NCI-H1417 treated with DMSO at 0.1 percent for 48 hours (cell line): ENCODE data around the gene ATP13A2.
A peak's percentile ranks its signal among the peaks of the same experiment; 100 is the strongest.

Experiments
- DNase-seq: peaks from one replicate; lab custom pipeline; 2025; lab: John Stamatoyannopoulos, UW

ATP13A2 gene, protein sequence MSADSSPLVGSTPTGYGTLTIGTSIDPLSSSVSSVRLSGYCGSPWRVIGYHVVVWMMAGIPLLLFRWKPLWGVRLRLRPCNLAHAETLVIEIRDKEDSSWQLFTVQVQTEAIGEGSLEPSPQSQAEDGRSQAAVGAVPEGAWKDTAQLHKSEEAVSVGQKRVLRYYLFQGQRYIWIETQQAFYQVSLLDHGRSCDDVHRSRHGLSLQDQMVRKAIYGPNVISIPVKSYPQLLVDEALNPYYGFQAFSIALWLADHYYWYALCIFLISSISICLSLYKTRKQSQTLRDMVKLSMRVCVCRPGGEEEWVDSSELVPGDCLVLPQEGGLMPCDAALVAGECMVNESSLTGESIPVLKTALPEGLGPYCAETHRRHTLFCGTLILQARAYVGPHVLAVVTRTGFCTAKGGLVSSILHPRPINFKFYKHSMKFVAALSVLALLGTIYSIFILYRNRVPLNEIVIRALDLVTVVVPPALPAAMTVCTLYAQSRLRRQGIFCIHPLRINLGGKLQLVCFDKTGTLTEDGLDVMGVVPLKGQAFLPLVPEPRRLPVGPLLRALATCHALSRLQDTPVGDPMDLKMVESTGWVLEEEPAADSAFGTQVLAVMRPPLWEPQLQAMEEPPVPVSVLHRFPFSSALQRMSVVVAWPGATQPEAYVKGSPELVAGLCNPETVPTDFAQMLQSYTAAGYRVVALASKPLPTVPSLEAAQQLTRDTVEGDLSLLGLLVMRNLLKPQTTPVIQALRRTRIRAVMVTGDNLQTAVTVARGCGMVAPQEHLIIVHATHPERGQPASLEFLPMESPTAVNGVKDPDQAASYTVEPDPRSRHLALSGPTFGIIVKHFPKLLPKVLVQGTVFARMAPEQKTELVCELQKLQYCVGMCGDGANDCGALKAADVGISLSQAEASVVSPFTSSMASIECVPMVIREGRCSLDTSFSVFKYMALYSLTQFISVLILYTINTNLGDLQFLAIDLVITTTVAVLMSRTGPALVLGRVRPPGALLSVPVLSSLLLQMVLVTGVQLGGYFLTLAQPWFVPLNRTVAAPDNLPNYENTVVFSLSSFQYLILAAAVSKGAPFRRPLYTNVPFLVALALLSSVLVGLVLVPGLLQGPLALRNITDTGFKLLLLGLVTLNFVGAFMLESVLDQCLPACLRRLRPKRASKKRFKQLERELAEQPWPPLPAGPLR

GRCh38 chr1:17011439-17012307 is at the start of gene ATP13A2:
Gene ATP13A2 (minus strand): TSS chr1:17011928. CDS start chr1:17011738, 190 bp downstream.
- peak; percentile 33 for DNase-seq

DNA sequence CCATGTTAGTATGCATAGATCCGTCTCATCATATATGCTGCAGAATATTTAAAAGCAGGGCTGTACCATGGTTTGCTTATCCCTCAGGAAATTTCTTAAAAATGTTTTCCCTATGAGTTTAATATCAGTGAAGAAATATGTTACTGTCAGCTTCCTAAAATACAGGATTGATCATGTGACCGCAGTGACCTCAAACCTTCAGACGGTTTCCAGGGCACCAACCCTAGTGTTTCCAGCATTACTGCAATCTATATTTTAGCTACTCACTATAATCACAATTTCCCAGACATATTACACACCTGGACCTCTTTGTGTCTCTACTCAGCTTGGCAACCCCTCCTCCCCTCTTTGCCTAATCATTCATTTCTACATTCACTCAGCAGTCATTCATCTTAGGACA is 49.8 kb upstream of the ATP13A2 start:
- no peak for DNase-seq

DNA sequence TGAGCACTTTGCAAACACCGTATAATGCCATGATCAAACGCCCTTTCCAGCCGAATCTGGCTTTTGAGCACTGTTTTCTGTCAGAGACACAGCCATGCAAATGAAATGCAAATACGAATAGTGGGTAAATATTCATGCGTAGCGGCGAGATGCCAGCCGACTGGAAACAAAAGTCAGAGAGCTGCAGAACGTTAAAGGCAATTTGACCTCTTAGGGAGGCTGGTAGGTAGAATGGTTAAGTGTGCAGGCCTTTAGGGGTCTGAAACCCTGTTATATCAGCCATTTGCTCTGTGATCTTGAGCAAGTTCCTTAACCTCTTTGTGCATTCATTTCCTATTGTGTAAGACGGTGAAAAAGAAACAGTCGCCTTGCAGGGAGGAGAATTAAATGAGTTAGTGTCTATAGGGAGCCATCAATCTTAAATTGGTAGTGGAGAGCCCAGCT is 48.6 kb upstream of the ATP13A2 start:
- no peak for DNase-seq

GRCh38 chr1:17059391-17060305 is 47.9 kb upstream of the ATP13A2 start:
- no peak for DNase-seq

GRCh38 chr1:17056551-17056950 is 44.8 kb upstream of the ATP13A2 start:
- DNase-seq, result no peak

- DNase-seq, result no peak
These were observed 44.1 kb upstream of the ATP13A2 start for GRCh38 chr1:17055801-17056200.

- DNase-seq, result peak; percentile 82
These were observed 42.1 kb upstream of the ATP13A2 start, which contains the start of gene SDHB for GRCh38 chr1:17053685-17054410. Gene SDHB (minus strand): TSS chr1:17054032. CDS start chr1:17054019, 13 bp downstream.

DNA sequence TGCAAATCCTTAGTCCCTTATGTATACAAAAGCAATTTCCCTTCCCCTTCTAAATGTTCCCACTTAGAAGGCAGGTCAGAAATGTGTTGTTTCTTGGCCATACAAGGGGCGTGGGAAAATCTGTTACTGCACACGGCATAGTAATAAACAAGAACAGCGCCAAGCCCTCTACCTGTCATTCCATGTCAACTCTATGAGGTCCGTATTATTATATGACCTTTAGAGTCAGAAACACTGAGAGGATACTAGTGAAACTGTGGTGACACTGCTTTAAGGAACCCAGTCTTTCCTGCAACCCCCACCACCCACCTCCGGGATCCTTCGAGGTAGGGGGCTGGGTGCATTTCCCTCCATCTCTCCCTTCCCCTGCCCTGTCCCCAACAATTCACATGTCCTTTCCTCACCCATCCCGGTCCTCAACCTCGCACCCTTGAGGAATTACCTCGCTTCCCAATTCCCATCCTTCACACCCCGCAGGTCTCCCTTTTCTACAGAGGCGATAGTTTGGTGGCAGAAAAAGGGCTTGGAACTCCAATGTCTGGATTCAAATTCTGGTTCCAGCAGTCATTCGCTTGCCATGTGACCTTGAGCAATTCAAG is 41.5 kb upstream of the ATP13A2 start:
- no peak for DNase-seq

- no peak for DNase-seq
These were observed 40.9 kb upstream of the ATP13A2 start for GRCh38 chr1:17052641-17053040.

GRCh38 chr1:17052038-17052437 is 40.3 kb upstream of the ATP13A2 start:
- DNase-seq, result no peak

- DNase-seq, result no peak
These were observed 36.2 kb upstream of the ATP13A2 start for GRCh38 chr1:17047924-17048323.

- DNase-seq, result no peak
These were observed 34.6 kb upstream of the ATP13A2 start for GRCh38 chr1:17046334-17046657.

GRCh38 chr1:17045634-17046333 is 34.1 kb upstream of the ATP13A2 start:
- DNase-seq, result no peak

DNA sequence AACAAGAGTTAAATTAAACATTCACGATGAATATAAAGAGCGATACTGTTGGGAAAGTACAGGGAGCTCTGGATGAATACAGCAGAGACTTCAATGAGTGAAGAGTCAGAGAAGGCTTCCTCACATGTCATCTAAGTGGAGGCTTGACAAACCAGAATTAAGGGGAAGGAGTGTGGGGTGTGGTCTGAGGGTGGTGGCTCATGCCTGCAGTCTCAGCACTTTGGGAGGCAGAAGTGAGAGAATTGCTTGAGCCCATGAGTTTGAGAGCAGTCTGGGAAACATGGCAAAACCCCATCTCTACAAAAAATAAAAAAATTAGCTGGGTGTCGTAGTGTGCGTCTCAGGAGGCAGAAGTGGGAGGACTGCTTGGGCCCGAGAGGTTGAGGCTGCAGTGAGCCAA is 33.4 kb upstream of the ATP13A2 start:
- no peak for DNase-seq

GRCh38 chr1:17043676-17044075 is 31.9 kb upstream of the ATP13A2 start:
- DNase-seq, result no peak

DNA sequence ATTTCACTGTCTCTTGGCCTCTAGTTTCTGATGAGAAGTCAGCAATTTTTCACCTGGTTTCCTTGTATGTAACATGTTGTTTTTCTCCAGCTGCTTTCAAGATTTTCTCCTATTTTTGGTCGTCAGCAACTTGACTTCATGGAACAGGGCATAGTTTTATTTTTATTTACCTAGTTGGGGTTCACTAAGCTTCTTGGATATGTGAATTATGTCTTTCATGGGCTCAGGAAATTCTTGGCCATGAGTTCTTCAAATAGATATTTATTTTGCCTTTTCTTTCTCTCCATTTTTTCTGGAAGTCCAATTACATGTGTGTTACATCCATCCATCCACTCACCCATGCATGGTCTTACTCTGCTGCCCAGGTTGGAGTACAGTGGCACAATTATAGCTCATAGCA is 28.4 kb upstream of the ATP13A2 start:
- no peak for DNase-seq

DNA sequence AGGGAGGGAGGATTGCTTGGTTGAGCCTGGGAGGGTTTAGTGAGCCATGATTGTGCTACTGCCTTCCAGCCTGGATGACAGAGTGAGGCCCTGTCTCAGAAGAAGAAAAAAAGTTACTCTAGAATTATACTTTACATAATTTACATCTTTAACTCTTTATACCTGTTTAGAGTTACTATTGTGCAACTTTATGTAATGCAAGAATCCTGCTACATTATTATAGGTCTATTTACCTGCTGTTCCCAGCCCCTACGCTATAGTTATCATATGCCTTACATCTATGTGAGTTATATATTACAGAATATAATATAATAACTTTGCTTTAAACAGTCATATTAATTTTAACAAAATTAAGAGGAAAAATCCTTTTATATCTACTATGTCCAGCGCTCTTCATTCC is 27.8 kb upstream of the ATP13A2 start:
- DNase-seq, result no peak

- DNase-seq, result no peak
These were observed 21.8 kb upstream of the ATP13A2 start for GRCh38 chr1:17033481-17033880.

GRCh38 chr1:17032741-17033140 is 21.0 kb upstream of the ATP13A2 start:
- DNase-seq, result no peak
